GM18858 (cell line): ENCODE measurements around the gene MAP3K3.

Experiments used
- ATAC-seq: cut with Tn5 transposase; IDR thresholded peaks from one replicate; pipeline ENCODE4 v1.9.1; 2021; ENCODE audit not compliant: unreplicated experiment

The MAP3K3 gene

DNA sequence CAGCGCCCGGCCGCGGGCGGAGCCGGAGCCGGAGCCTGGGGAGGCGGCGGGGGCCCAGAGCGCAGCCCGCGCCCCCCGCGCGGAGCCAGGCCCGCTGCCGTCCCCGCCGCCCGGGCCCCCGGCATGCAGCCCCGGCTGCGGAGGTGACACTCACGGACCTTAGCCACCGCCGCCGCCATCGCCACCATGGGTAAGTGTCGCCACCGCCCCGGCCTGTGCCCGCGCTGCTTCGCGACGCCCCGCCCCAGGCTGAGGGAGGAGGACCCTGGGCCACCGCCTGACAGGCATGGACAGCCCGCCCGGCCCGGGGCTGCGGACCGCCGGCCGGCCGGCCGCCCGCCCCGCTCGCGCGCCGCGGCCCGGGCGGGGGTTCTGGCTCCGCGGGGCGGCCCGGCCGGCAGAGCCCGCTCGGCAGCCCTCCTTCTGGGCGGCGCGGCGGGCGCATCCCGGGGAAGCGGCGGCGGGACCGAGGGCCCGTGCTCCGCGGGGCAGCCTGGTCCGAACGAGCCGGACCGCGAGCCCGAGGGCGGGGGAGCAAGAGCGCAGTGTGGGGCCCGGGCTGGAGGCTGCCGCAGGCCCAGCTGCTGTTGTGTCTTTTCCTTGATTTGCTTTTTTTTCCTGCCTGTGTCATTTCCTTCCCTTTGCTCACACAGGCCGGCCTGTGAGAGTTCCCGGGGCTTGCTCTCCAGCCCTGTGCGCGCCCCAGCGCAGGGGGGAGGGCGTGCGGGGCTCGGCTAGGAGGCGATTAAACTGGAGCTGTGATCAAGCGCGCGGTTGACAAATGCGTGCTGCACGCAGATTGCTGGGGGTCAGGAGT is 565 bp downstream of the MAP3K3 start:
- ATAC-seq = peak; percentile 7

DNA sequence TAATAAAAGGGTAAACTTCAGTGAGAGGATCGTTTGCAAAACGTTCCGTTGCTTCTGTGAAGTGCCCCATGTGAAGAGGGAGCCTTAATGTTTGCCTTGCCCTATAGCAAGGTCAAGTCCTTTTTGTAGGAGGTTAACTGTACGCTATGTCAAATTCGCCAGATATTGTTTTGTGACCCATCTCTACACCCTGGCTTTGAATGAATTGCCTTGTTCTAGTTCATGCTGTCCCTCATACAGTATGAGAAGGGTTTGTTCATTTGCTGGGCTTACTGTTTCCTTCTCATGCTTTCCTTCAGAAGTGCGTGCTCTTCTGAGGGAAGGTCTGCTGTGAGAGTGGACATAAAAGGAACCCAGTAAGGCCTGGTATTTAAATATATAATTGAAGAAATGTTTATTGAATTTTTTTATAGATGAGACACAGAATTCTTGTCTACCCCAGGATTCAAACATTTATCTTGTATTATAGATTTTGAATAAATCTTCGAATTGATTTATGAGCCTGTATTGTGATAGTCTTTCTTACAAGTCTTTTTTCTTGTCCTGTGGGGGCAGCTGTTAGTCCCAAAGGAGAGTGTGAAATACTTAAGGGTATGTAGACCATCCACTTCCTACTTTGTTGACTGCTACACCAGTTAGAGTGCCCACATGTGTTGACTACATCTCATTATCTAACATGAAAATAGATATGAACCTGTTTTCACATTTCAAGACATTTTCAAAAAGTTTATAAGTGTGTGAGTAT is 1.7 kb downstream of the MAP3K3 start:
- no peak for ATAC-seq

DNA sequence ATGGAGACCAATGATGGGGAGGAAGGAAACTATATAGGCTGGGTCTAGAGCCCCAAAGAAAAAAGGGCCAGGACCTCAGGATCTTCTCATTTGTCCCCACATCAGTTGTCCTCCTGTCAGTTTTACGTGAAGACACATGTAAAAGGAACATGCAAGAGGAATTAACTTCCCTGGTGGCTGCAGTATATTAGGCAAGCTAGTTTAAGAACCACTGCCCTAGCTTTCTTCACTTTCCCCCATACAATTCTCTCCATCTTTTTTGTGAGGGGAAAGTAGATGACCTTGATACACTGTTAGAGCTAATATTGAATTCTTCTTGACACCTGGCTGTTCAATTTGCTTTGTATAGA is 2.3 kb downstream of the MAP3K3 start:
- ATAC-seq = no peak

DNA sequence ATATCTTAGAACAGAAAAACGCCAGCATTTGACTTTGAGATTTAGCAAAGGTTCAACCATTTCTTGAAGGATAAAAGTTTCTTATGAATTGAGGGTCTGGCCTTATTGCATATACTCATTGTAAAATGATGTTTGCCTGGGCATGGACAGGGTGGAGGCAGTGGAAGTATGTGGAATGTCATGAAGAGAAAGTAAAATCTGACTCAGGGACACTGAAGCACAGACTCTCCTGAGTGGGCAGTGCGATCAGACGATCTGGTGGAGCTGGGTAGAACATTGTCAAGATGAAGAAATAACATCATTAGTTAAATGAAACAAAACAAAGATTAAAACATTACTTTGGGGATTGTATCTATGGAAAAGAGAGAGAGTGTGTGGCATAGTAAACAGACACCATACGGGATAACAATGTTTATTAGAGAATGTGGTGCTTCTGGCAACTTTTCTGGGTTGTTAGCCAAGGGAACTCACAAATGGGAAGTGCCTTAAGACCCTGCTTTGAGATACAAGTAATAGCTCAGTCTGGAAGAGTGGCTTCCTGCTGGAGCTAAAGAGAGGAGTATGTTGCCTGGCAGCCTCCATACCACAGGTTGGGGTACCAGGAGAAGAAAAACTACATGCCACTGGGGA is 4.4 kb downstream of the MAP3K3 start:
- ATAC-seq = no peak

DNA sequence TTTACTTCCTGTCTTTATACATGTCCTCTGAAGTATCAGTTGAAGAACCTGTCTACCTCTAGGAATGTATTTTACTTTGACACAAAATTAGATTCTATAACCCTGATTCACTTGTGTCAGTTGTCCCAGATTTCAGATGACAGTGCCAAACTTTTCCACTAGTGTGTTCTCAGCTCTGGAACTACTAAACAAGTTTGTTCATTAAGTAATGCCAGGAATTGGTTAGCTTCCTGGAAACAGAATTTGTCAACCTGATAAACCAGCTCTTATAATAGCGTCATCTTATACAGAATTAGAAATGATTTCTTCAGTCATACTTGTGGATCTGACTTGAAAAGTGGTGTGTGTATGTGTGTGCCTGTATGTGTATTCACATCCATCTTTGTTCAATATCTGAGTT is 7.4 kb downstream of the MAP3K3 start:
- no peak for ATAC-seq

DNA sequence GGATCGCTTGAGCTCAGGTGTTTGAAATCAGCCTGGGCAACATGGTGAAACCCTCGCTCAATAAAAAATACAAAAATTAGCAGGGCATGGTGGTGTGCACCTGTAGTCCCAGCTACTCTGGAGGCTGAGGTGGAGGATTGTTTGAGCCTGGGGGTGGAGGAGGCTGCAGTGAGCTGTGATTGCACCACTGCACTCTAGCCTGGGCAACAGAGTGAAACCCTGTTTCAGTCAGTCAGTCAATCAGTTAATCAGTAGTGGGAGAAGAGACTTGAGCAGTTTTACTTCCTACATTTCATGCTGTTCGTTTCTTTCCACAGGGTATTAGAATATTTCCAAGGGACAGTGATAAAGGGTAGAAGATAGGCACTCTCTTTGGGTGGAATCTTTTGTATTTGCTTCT is 8.8 kb downstream of the MAP3K3 start:
- ATAC-seq = no peak

DNA sequence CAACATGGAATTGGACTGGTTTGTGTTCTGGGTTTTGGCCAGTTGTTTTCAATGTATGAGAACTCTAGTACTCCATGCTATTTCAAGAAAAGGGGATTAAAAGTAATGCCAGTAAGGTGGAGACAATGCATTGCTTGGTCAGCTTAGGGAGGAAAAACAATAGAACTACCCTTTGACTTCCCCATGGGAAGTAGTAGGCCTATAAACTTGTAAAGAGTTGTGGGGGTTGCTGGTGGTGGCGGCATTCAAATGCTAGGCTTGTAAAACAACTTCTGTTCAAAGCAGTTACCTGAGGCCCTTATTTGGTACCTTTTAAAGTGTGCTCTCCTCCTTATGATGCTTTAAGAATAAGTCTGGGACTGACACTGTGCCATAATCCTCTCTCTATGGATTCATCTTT is 9.4 kb downstream of the MAP3K3 start:
- ATAC-seq = no peak

DNA sequence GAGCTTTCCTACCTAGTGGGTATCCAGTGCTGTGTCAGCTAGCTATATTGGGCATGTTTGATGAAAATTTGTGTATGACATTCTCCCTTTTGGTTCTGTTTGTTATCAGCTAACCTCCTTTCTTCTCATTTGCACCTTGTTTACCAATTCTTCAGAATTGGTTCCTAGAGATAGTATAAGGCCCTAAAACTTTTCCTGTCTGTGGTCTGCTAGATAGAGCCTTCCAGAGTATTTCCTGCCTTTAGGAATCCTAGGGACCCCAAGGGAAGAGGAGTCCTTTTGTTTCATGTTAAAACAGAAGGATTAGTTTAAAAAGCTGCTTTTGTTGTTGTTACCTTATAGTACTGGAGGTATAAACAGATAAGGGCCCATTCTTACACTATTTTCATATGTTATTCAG is 11.5 kb downstream of the MAP3K3 start:
- no peak for ATAC-seq

DNA sequence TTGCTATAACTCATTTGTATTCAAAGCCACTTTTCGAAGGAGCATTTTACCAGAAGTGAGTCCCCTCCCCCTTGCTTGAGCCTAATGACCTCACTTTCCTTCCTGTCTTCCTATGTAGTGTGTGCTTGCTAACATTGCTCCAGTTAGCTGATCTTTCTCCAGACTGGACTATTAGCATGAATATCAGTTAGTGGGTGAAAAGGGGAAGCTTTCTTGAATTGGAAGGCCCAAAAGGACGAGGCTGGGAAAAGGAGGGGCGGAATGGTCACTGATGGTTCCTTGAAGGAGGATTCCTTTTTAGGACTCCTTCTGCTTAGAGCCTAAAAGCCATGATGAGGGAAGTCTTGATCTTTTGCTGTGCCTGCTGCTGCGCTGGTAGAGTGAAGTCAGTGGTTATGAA is 11.9 kb downstream of the MAP3K3 start:
- no peak for ATAC-seq

DNA sequence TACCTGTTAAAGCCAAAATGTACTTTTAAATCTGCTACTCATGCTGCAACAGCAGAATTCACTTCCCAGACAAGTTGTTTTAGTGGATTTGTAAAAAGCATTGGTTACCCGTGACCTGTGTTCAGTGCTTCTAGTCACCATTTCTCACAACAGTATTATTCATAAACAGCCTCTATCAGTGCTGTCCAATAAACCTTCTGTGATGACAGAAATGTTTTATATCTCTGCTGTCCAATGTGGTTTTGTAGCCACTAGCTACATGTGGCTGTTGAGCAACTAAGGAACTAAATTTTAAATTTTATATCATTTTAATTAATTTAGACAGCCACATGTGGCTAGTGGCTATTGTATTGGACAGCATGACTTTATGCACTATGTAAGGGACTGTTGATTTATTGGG is 12.6 kb downstream of the MAP3K3 start:
- ATAC-seq = no peak

DNA sequence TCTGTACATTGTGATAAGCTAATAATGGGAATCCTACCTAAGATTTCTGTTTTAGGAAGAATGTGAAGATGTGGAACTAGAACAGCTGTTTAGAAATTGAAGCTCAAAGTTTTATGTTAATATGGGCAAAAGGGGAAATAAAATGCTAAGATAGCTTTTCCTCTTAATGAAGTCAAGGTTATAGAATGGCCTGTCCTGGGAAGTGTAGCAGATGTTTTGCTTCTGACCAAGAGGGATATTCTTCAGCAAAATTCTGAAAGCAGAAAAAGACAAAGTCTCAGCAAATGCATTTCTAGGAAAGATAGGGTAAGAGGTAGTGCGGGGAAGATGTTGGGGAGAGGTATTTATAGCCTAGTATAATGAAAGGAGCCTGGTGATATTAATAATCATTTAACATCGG is 13.1 kb downstream of the MAP3K3 start:
- no peak for ATAC-seq

DNA sequence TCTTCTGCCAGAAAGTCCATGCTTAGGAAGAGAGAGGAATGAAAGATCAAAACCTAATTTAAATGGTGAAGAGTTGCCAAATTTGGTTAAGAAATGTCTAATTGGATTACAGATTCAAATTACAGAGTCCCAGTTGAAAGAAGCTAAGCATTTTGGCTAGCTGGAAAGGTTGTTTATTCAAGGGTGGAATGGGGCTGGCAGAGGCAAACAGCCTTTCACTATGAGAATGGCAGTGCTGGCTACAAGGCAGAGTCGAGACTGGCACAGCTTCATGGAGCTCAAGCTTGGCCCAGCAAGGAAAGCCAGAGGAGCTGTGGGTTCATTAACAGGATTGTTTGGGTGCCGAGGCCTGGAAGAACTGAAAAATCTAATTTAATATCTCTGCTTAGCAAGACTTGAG is 13.6 kb downstream of the MAP3K3 start:
- no peak for ATAC-seq

DNA sequence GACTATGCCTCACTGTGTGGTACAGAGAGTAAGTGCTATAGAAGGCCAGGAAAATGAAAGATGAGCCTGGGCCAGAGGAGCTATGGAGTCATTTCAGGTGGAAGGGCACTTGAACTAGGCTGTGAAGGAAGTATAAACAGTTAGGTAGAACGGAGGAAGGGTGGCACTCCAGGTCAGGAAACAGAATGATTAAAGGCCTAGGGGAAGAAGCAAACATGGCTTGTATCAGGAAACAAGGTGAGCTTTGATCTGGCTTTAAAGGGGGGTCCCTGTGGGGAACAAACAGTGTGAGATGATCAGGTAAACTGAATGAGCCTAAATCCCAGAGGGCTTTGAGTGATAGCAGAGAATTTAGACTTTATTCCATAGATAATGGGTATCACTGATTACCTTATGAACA is 16.9 kb downstream of the MAP3K3 start:
- no peak for ATAC-seq

DNA sequence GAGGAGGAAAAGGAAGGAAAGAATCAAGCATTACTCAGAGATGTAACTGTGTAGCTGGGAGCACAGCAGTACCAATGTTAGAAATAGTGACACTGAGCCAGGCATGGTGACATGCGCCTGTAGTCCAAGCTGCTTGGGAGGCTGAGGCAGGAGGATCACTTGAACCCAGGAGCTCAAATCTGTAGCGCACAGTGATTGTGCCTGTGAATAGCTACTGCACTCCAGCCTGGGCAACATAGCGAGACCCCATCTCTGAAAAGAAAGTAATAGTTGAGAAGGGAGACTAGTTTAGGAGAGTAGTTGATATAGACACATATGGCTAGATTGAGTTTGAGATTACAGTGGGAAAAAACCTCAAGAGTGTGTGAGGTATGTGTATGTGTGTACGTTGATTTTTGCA is 17.8 kb downstream of the MAP3K3 start:
- ATAC-seq = no peak

DNA sequence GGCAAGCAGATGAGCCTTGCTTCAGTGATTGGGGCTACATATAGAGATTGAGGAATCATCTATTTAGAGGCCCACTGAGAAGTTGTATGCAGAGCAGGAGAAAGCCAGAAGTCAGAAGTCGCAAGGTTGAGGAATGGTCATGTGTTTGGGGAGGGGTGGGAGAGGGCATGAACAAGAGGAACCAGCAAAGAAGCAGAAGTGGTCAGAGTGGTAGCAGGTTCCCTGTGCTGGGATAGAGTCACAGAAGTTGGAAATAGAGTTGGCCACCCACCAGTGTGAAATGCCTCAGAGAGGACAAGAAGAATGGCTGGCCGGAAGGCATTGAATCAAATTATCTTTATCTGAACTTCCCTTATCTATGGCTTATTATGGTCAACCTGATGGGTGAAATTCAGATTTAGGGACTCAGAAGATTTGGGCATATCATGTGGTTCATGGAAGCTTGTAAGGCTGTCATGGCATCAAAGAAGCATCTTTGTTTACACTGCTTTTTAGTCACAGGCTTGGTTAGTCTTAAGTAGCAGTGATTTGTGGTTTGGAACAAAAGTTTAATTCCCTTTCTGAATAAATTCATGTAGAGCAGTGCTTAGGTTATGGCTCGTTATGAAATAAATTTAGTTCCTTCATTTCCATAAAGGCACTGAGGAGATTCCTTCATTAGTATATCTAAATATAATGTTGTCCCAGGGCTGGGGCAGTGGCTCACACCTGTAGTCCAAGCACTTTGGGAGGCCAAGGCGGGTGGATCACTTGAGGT is 19.7 kb downstream of the MAP3K3 start:
- ATAC-seq = no peak

DNA sequence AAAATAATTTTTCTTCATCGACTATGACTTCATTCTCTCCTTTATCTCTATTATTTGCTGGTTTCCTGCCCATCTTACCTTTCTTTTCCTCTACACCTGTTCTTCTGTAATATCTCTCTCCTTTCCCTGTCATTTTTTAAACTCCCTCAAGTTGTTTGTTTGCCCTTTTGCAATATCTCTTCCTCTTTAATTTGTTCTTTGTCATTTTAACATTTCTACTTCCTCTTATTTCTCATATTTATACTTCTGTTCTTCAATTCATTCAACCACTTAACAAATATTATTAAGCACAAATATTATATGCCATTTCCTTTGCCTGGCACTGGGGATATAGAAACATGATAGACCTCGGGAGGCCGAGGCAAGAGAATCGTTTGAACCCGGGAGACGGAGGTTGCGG is 22.6 kb downstream of the MAP3K3 start:
- no peak for ATAC-seq

DNA sequence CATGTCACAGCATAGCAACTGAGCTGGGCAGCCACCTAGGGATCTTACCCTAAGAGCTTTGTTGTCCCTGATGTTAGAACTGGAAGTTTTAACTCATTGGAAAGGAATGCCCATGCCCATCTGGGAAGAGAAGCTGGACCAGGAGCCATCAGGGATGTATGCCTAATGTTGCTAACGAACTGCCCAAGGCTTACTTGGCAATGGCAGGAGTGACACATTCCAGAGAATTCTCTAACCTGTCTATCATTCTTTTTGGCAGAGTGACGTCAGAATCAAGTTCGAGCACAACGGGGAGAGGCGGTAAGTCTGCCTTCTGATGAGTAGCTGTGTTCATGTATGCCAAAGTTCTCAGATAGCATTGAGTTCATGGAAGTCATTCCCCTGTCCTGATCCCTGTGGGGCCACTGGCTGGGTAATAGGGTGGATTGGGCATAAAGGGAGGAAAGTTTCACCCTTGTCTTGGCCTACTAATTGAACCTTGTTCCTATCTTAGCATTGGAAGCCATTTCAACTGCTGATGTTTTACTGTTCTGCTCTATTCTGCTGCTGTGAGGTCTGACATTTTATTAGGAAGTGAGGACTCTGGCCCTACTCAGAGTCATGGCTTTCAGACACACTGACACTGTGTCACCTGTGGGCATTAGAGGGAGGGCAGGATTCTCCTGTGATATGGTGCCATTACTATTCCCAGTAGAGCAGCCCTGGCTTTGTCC is 23.7 kb downstream of the MAP3K3 start:
- ATAC-seq = peak; percentile 13

DNA sequence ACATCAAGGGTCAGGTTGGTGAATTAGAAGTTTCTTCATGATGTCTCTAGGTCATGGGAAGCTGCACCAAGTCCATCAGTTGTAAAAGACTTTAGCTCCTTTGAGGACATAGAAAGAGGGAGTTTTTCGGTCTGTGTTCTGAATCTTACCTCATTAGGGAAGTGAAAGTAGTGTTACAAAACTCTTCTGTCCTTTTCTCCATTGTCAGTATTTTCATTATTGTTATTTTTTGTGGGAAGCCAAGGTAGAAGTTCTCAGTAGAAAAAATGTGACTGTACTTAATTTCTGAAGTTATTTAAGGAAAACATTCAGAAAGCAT is 24.2 kb downstream of the MAP3K3 start:
- ATAC-seq = peak; percentile 88

DNA sequence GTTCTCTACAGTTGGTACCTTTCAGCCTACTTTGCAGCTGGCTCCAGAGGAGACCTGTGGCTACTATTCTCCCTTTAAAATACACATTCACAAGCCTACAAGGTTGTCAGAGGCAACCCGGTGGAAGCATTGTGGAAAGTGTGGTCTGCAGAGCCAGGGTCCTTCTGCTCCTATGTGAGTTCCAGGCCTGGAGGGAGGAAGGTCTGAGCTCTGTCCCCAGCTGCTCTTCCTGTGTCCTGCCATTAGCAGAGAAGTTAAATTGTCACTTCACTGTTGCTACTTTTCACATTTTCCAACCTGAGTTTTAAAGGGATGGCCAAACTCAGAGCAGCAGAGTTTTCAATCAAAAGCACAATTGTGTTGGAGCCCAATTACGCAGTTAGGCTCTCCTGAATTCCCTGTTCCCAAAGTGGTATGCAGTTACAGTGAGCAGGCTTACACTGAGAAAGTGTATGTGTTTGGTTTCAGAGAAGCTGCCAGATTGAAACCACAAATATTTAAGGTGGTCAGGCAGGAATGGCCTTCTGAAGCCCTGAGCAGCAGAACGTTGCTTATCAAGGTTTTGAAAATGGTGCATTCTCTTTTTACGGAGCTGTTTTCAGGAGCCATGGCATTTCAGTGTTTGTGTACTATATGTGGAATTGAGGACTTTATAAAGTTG is 25.0 kb downstream of the MAP3K3 start:
- ATAC-seq = no peak

DNA sequence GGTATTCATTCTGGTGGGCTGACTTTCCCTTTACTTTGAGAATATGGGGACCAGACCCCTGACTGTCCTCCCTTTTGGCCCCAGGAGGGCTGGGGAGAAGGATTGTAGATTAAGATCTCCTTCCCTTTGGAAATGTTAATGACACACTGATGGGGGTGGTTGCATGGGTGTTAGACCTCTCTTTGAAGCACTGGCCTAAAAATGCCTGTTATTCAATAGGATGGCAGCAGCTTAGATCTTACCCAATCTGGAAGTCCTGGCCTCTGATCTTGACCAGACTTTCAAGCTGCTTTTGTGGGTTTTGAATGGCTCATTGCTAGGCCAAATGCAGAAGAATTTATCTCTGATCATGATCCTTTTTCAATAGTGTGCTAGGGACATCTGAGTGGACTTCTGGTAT is 25.7 kb downstream of the MAP3K3 start:
- ATAC-seq = no peak

DNA sequence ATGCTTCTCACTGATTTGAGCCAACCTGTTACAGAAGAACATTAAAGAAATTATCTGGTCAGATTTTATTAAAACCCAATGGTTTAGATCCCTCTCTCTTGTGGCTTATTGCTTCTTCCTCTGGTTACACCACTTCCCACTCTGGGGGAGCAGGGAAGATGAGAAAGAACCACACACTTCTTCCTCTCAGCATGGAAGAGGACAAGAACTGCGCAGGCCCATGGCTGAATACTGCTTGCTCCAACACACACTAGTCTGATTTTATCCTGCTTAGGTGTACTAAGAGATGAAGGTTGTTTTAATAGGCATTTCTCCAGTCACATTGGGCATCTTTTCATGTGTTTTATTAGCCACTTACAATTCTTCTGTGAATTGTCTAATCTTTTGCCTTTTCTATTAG is 27.6 kb downstream of the MAP3K3 start:
- no peak for ATAC-seq
